HepG2 (cell line): ENCODE data around the gene CALML6. TPM values are rescaled to one million over a fixed set of nuclear protein-coding genes. Genes with fewer than 3 reads are reported as not detected.

Source experiments
- ATAC-seq: fragments of 200-7000 bp; cut with Tn5 transposase; 3 replicates; pipeline ENCODE4 v1.9.1; 2020; ENCODE audit warnings: mild to moderate bottlenecking, moderate library complexity
- BruUV-seq: library from RNA; stranded (reverse); fragments of 400-500 nt; replicated peaks from 2 replicates; lab custom pipeline; 2021; lab: Mats Ljungman, UMichigan
- CTCF ChIA-PET: fragments of 300-600 bp; formaldehyde crosslinking; extraction: SDS; loops from one replicate; lab custom pipeline; 2021; ENCODE audit warnings: low total read pairs, inconsistent platforms, low intra/inter-chr PET ratio; lab: Yijun Ruan, JAX
- POLR2A ChIA-PET: fragments of 350-600 bp; sonication (Branson Sonifier 250); formaldehyde crosslinking; loops from one replicate; lab custom pipeline; 2020; ENCODE audit warnings: antibody characterized with exemption, inconsistent platforms; lab: Yijun Ruan, JAX
- DNase-seq: peaks from one replicate; pipeline ENCODE4 v3.0.0-alpha.2; 2015; ENCODE audit warnings: low spot score
- FAIRE-seq: peaks from 3 replicates; lab custom pipeline; 2011; peaks lifted over from hg19 to GRCh38; lab: Jason Lieb, UNC
- H2AFZ ChIP-seq: one replicate; pipeline ENCODE4 v1.6.1; 2011; ENCODE audit warnings: low read length, inconsistent platforms
- H3K27ac ChIP-seq: fragments of 300-600 bp; 3 replicates; pipeline ENCODE4 v1.8.0; 2011; ENCODE audit warnings: mixed run types, mild to moderate bottlenecking, mixed read lengths, low read length, inconsistent platforms; ENCODE audit not compliant: insufficient read depth; ENCODE audit errors: extremely low read length
- H3K27me3 ChIP-seq, 2 experiments: fragments of 200-600 bp in 1 of 2; 2 replicates in 1 of 2; 3 replicates in 1 of 2; pipeline versions ENCODE4 v1.6.0 to v1.8.0; 2011; ENCODE audit warnings: low read length in 2 of 2, mild to moderate bottlenecking in 2 of 2, moderate library complexity in 2 of 2, inconsistent platforms in 1 of 2; ENCODE audit not compliant: insufficient read depth in 2 of 2, control insufficient read depth in 1 of 2
- H3K36me3 ChIP-seq, 2 experiments: fragments of 200-600 bp in 1 of 2; replicated peaks in 1 of 2; 2 replicates in 1 of 2; 3 replicates in 1 of 2; pipeline versions ENCODE4 v1.5.1 to v1.8.0; 2011; ENCODE audit warnings: low read length in 2 of 2, inconsistent platforms in 1 of 2; ENCODE audit not compliant: insufficient read depth in 2 of 2, control insufficient read depth in 1 of 2
- H3K4me1 ChIP-seq: 2 replicates; pipeline ENCODE4 v1.5.1; 2012; ENCODE audit warnings: low read length, inconsistent platforms; ENCODE audit not compliant: insufficient read depth
- H3K4me2 ChIP-seq: 2 replicates; pipeline ENCODE4 v1.6.0; 2011; ENCODE audit warnings: low read depth, low read length, inconsistent platforms
- H3K4me3 ChIP-seq, 3 experiments: fragments of 200-600 bp in 1 of 3; sonication (generic), shearing (Covaris generic) in 1 of 3; replicated peaks in 1 of 3; 2 replicates each; pipeline ENCODE4 v1.5.1; 2011 to 2016; ENCODE audit warnings: low read length in 3 of 3, inconsistent platforms in 2 of 3, low read depth in 2 of 3, mild to moderate bottlenecking in 2 of 3, control low read depth in 1 of 3, mixed read lengths in 1 of 3; ENCODE audit not compliant: insufficient read depth in 1 of 3
- H3K79me2 ChIP-seq: one replicate; pipeline ENCODE4 v1.6.1; 2011; ENCODE audit warnings: low read length, inconsistent platforms; ENCODE audit not compliant: insufficient read depth
- H3K9ac ChIP-seq: 2 replicates; pipeline ENCODE4 v1.6.0; 2011; ENCODE audit warnings: mild to moderate bottlenecking, low read depth, low read length, inconsistent platforms; ENCODE audit not compliant: insufficient read depth
- H3K9me3 ChIP-seq: 2 replicates; pipeline ENCODE4 v1.5.1; 2012; ENCODE audit warnings: mild to moderate bottlenecking, low read length
- H4K20me1 ChIP-seq: 2 replicates; pipeline ENCODE4 v1.6.0; 2011; ENCODE audit warnings: inconsistent platforms, mild to moderate bottlenecking, low read length, moderate library complexity; ENCODE audit not compliant: insufficient read depth
- CCAR2 ChIP-seq: fragments of 200-400 bp; formaldehyde crosslinking; optimal IDR thresholded peaks from 2 replicates; pipeline ENCODE3; 2018; ENCODE audit warnings: low read depth, mild to moderate bottlenecking, low read length, moderate library complexity
- CREBL2 ChIP-seq: sonication (generic); formaldehyde crosslinking; IDR thresholded peaks from 2 replicates; pipeline ENCODE4 v1.8.1; 2023; ENCODE audit warnings: missing genetic modification reagents, mild to moderate bottlenecking, borderline replicate concordance
- POLR2A ChIP-seq, 2 experiments: IDR thresholded peaks; 2 replicates each; pipeline ENCODE4 v1.6.1; 2011; ENCODE audit warnings: low read depth in 2 of 2, low read length in 2 of 2, mild to moderate bottlenecking in 1 of 2, moderate library complexity in 1 of 2; ENCODE audit not compliant: insufficient read depth in 1 of 2
- RFX3 ChIP-seq: IDR thresholded peaks from 2 replicates; pipeline ENCODE4 v1.6.1; 2016; ENCODE audit warnings: missing biosample characterization, missing genetic modification reagents
- ZNF292 ChIP-seq: sonication (generic); formaldehyde crosslinking; IDR thresholded peaks from 2 replicates; pipeline ENCODE4 v1.8.1; 2022; ENCODE audit warnings: mild to moderate bottlenecking, low read depth, missing genetic modification reagents, borderline replicate concordance
- ZNF407 ChIP-seq: sonication (generic); formaldehyde crosslinking; IDR thresholded peaks from one replicate; pipeline ENCODE4 v1.5.1; 2020; ENCODE audit warnings: mild to moderate bottlenecking, missing genetic modification reagents; ENCODE audit errors: not compliant biosample characterization
- WGBS: methylation state at CpG from one replicate; pipeline ENCODE4 v1.1.6; 2017; ENCODE audit warnings: low lambda C conversion rate; 5-methylcytosine and 5-hydroxymethylcytosine counted together
- in situ Hi-C: cut with HindIII; loops from 2 replicates; pipeline ENCODE4 v1.10.0; 2017; ENCODE audit warnings: low pct_unique_long_range_greater_than_20kb; ENCODE audit not compliant: extremely low pct_ligation_motif_present
- intact Hi-C: fragments of 100-400 bp; cut with micrococcal nuclease; formaldehyde crosslinking; loops from one replicate; pipeline ENCODE4 v1.10.0; 2022; ENCODE audit not compliant: unreplicated experiment
- polyA plus RNA-seq, 8 experiments: library from polyadenylated mRNA; depleted of rRNA in 3 of 8; stranded (reverse) in 7 of 8; unstranded in 1 of 8; fragments of >200 nt; fragmentation: Illumina TruSeq in 4 of 8; extraction: Trizol in 4 of 8; gene quantifications; 2 replicates each; pipeline versions ENCODE4 v1.2.1 to v1.2.3, GENCODE V29; 2011 to 2016; ENCODE audit warnings: low read depth in 4 of 8, missing spikeins in 1 of 8, mixed read lengths in 1 of 8; ENCODE audit not compliant: insufficient read depth in 1 of 8
- total RNA-seq, 5 experiments: library from RNA; depleted of rRNA; stranded (reverse); fragments of >200 nt; fragmentation: Illumina TruSeq; extraction: Trizol; gene quantifications; 2 replicates each; pipeline ENCODE4 v1.2.3, GENCODE V29; 2016; ENCODE audit warnings: low read depth in 1 of 5

The CALML6 gene
- total and polyA plus RNA-seq, 2 of the 13 experiments (the other 11 are each of a cell fraction or from before 2014, with no cell fraction given): 0.11 to 0.12 TPM

GRCh38 chr1:1962752-1963151, 47.7 kb downstream of the CALML6 start:
- no TSS peak for BruUV-seq
- Histone ChIP-seq H3K79me2 (no peaks in the 10 kb centered on the region), H3K4me1 (peaks cover 63% of the 10 kb centered on the region), H3K4me2 (no peak overlapping the region), H2AFZ (no peak overlapping the region), H3K27ac (no peak overlapping the region), H3K4me3 (no peak overlapping the region), H3K9me3 (no peaks in the 10 kb centered on the region), H3K9ac (no peak overlapping the region), H3K36me3 (no peaks in the 10 kb centered on the region), H3K27me3 (peaks cover 7 to 73% of the 10 kb centered on the region in 2 experiments; a peak in 4 of 5 replicates), H4K20me1 (no peaks in the 10 kb centered on the region)
- in situ Hi-C loops (loop anchor here (5.0 kb wide), 1 partner anchor 85 kb away; no protein-coding TSS in a partner anchor), intact Hi-C loops (loop anchor here (5.0 kb wide), 1 partner anchor 85 kb away; no protein-coding TSS in a partner anchor)
- CTCF ChIA-PET: no interaction called here
- no peak for TF ChIP-seq POLR2A (IDR thresholded peaks at IDR 0.05; ENCODE audit: insufficient read depth in 1 of 2, low read depth in 2 of 2, low read length in 2 of 2)
- TF ChIP-seq RFX3 (CRISPR knock-in tag): no peak
- no peak for TF ChIP-seq ZNF292 (CRISPR knock-in tag)
- TF ChIP-seq CREBL2 (CRISPR knock-in tag): no peak
- no peak for TF ChIP-seq CCAR2
- TF ChIP-seq ZNF407 (CRISPR knock-in tag): no peak
- FAIRE-seq: no peak
- WGBS: 31% methylated on average over 2 of the region's 2 CpGs
- no peak for DNase-seq
- ATAC-seq: no peak
- POLR2A ChIA-PET: no interaction called here
